ENCODE data around the gene METAP1.

- TF ChIP-seq CTCF (IDR thresholded peaks at IDR 0.05) (no peak), EZH2 (IDR thresholded peaks at IDR 0.05) (no peak), EZH2phosphoT487 (IDR thresholded peaks at IDR 0.05) (no peak)
Observed at GRCh38 chr4:99033956-99034355, 38.4 kb downstream of the METAP1 start.
